ENCODE measurements around the gene ARPP21. TPM values are rescaled to one million over a fixed set of nuclear protein-coding genes. Genes with fewer than 3 reads are reported as not detected.
A peak's percentile ranks its signal among the peaks of the same experiment; 100 is the strongest.

ARPP21 gene
- total RNA-seq, 1 donor from 2014 or later: 656 TPM

- DNase-seq: no peak
Measured at GRCh38 chr3:35737934-35738706, 98.8 kb downstream of the ARPP21 start.

GRCh38 chr3:35739181-35739809, 100.0 kb downstream of the ARPP21 start:
- no peak for DNase-seq

- no peak for DNase-seq
Measured at GRCh38 chr3:35739964-35740527, 100.7 kb downstream of the ARPP21 start.

GRCh38 chr3:35743218-35743617, 103.9 kb downstream of the ARPP21 start:
- DNase-seq: no peak

- no peak for DNase-seq
Measured at GRCh38 chr3:35744419-35744818, 105.1 kb downstream of the ARPP21 start.

GRCh38 chr3:35745351-35745750, 106.0 kb downstream of the ARPP21 start:
- no peak for DNase-seq

GRCh38 chr3:35745802-35746484, 106.6 kb downstream of the ARPP21 start:
- no peak for DNase-seq

- DNase-seq: no peak
Measured at GRCh38 chr3:35746492-35746891, 107.2 kb downstream of the ARPP21 start.

GRCh38 chr3:35748144-35748543, 108.8 kb downstream of the ARPP21 start:
- DNase-seq: no peak

- DNase-seq: no peak
Measured at GRCh38 chr3:35751207-35751606, 111.9 kb downstream of the ARPP21 start.

- no peak for DNase-seq
Measured at GRCh38 chr3:35757991-35758757, 118.8 kb downstream of the ARPP21 start.

- DNase-seq: peak; percentile 39
Measured at GRCh38 chr3:35760146-35760545, 120.8 kb downstream of the ARPP21 start.

- DNase-seq: no peak
Measured at GRCh38 chr3:35761311-35761710, 122.0 kb downstream of the ARPP21 start.

- DNase-seq: no peak
Measured at GRCh38 chr3:35772381-35773015, 133.2 kb downstream of the ARPP21 start.

GRCh38 chr3:35773417-35773816, 134.1 kb downstream of the ARPP21 start:
- DNase-seq: no peak

GRCh38 chr3:35776346-35776745, 137.0 kb downstream of the ARPP21 start:
- DNase-seq: no peak

GRCh38 chr3:35777065-35777464, 137.7 kb downstream of the ARPP21 start:
- no peak for DNase-seq

GRCh38 chr3:35777563-35778554, 138.5 kb downstream of the ARPP21 start:
- no peak for DNase-seq

- DNase-seq: no peak
Measured at GRCh38 chr3:35779611-35780010, 140.3 kb downstream of the ARPP21 start.

GRCh38 chr3:35780800-35781199, 141.5 kb downstream of the ARPP21 start:
- no peak for DNase-seq
